HCT116 (cell line): ENCODE results near the gene SORBS1. TPM values are rescaled to one million over a fixed set of nuclear protein-coding genes. Genes with fewer than 3 reads are reported as not detected.

Source experiments
- ATAC-seq: fragments of 200-7000 bp; cut with Tn5 transposase; 2 replicates; pipeline ENCODE4 v1.9.1; 2020; ENCODE audit warnings: mild to moderate bottlenecking, moderate library complexity
- BruUV-seq: library from RNA; stranded (reverse); fragments of 400-500 nt; replicated peaks from 2 replicates; lab custom pipeline; 2021; lab: Mats Ljungman, UMichigan
- CTCF ChIA-PET: fragments of 300-600 bp; sonication (Branson Sonifier 250); formaldehyde crosslinking; loops from one replicate; lab custom pipeline; 2021; ENCODE audit warnings: antibody characterized with exemption; lab: Charles Lee
- POLR2A ChIA-PET: fragments of 300-600, 350-600 bp; sonication (Branson Sonifier 250); formaldehyde crosslinking; loops from one replicate; lab custom pipeline; 2021; ENCODE audit warnings: antibody characterized with exemption; lab: Charles Lee
- RAD21 ChIA-PET, 2 experiments: fragments of 300-600 bp; sonication (Branson Sonifier 250); formaldehyde crosslinking; loops; one replicate each; lab custom pipeline; 2023; ENCODE audit warnings: low total read pairs in 2 of 2; ENCODE audit not compliant: uncharacterized antibody in 2 of 2, unreplicated experiment in 2 of 2, low non-redundant PET in 1 of 2; lab: Charles Lee
- DNase-seq: peaks from one replicate; pipeline ENCODE4 v3.0.0-alpha.2; 2010; ENCODE audit warnings: low read depth, low spot score
- H2AFZ ChIP-seq: fragments of 200-600 bp; shearing (Covaris generic), sonication (generic); 2 replicates; pipeline ENCODE4 v1.6.1; 2017; ENCODE audit warnings: low read depth, mixed run types, mixed read lengths, antibody characterized with exemption, low read length; ENCODE audit not compliant: poor library complexity, severe bottlenecking
- H3K27ac ChIP-seq: 2 replicates; pipeline ENCODE4 v1.5.1; 2012; ENCODE audit warnings: low read depth, low read length
- H3K27me3 ChIP-seq: fragments of 200-600 bp; sonication (generic); 2 replicates; pipeline ENCODE4 v1.6.1; 2016; ENCODE audit warnings: mixed run types, low read length, mixed read lengths; ENCODE audit not compliant: insufficient read depth
- H3K36me3 ChIP-seq, 2 experiments: fragments of 200-500 bp in 1 of 2; fragments of 200-600 bp in 1 of 2; sonication (Bioruptor generic) in 1 of 2; sonication (generic) in 1 of 2; 2 replicates each; pipeline versions ENCODE4 v1.5.1 to v1.6.1; 2014 to 2016; ENCODE audit warnings: low read length in 2 of 2, inconsistent platforms in 1 of 2, mixed read lengths in 1 of 2, mixed run types in 1 of 2; ENCODE audit not compliant: insufficient read depth in 2 of 2, control insufficient read depth in 1 of 2
- H3K4me1 ChIP-seq, 2 experiments: fragments of 200-600 bp in 1 of 2; sonication (generic) in 1 of 2; 2 replicates each; pipeline versions ENCODE4 v1.5.1 to v1.6.1; 2012 to 2017; ENCODE audit warnings: low read length in 2 of 2, inconsistent platforms in 1 of 2, mild to moderate bottlenecking in 1 of 2, mixed read lengths in 1 of 2, mixed run types in 1 of 2, moderate library complexity in 1 of 2; ENCODE audit not compliant: insufficient read depth in 2 of 2, control insufficient read depth in 1 of 2
- H3K4me2 ChIP-seq: fragments of 200-600 bp; sonication (generic); 2 replicates; pipeline ENCODE4 v1.6.1; 2017; ENCODE audit warnings: mixed run types, low read length, mixed read lengths
- H3K4me3 ChIP-seq, 2 experiments: fragments of 200-600 bp in 1 of 2; sonication (generic) in 1 of 2; replicated peaks in 1 of 2; 2 replicates each; pipeline ENCODE4 v1.5.1; 2011 to 2016; ENCODE audit warnings: low read length in 2 of 2, control low read depth in 1 of 2, low read depth in 1 of 2, mild to moderate bottlenecking in 1 of 2, mixed read lengths in 1 of 2, mixed run types in 1 of 2
- H3K79me2 ChIP-seq: fragments of 200-600 bp; sonication (generic); 2 replicates; pipeline ENCODE4 v1.6.1; 2017; ENCODE audit warnings: mild to moderate bottlenecking, mixed run types, low read length, moderate library complexity, mixed read lengths; ENCODE audit not compliant: insufficient read depth
- H3K9ac ChIP-seq: fragments of 200-600 bp; sonication (generic); 2 replicates; pipeline ENCODE4 v1.6.1; 2016; ENCODE audit warnings: low read length, mixed read lengths
- H3K9me2 ChIP-seq: fragments of 200-600 bp; sonication (generic), shearing (Covaris generic); 2 replicates; pipeline ENCODE4 v1.6.1; 2017; ENCODE audit warnings: mixed run types, mild to moderate bottlenecking, moderate library complexity; ENCODE audit not compliant: insufficient read depth
- H3K9me3 ChIP-seq, 2 experiments: fragments of 200-500 bp in 1 of 2; fragments of 200-600 bp in 1 of 2; sonication (Bioruptor generic) in 1 of 2; sonication (generic) in 1 of 2; 2 replicates each; pipeline ENCODE4 v1.6.1; 2014 to 2017; ENCODE audit warnings: low read length in 2 of 2, mixed read lengths in 2 of 2, inconsistent platforms in 1 of 2, low read depth in 1 of 2, mild to moderate bottlenecking in 1 of 2, mixed run types in 1 of 2, moderate library complexity in 1 of 2; ENCODE audit not compliant: control insufficient read depth in 1 of 2, insufficient read depth in 1 of 2
- H4K20me1 ChIP-seq: fragments of 200-600 bp; sonication (generic), shearing (Covaris generic); 2 replicates; pipeline ENCODE4 v1.6.1; 2017; ENCODE audit warnings: mixed run types, mild to moderate bottlenecking, moderate library complexity; ENCODE audit not compliant: insufficient read depth
- ATF3 ChIP-seq: IDR thresholded peaks from 2 replicates; pipeline ENCODE4 v1.6.1; 2012
- CEBPB ChIP-seq: IDR thresholded peaks from 2 replicates; pipeline ENCODE4 v1.6.1; 2012; ENCODE audit warnings: low read depth
- EGR1 ChIP-seq: IDR thresholded peaks from 2 replicates; pipeline ENCODE4 v1.6.1; 2012; ENCODE audit warnings: low read depth
- ELF1 ChIP-seq: IDR thresholded peaks from 2 replicates; pipeline ENCODE4 v1.6.1; 2012; ENCODE audit warnings: low read depth, borderline replicate concordance
- EZH2 ChIP-seq: fragments of 200-600 bp; sonication (generic); IDR thresholded peaks from 2 replicates; pipeline ENCODE4 v1.6.1; 2017; ENCODE audit warnings: antibody characterized with exemption, mixed run types
- EZH2phosphoT487 ChIP-seq: fragments of 200-600 bp; IDR thresholded peaks from 2 replicates; pipeline ENCODE4 v1.6.1; 2018; ENCODE audit warnings: antibody characterized with exemption, borderline replicate concordance
- FOSL1 ChIP-seq: IDR thresholded peaks from 2 replicates; pipeline ENCODE4 v1.6.1; 2012; ENCODE audit warnings: low read depth
- POLR2A ChIP-seq: IDR thresholded peaks from 2 replicates; pipeline ENCODE4 v1.7.0; 2011; ENCODE audit warnings: borderline replicate concordance; ENCODE audit not compliant: insufficient read depth, insufficient read length; ENCODE audit errors: extremely low read depth
- RAD21 ChIP-seq: IDR thresholded peaks from 2 replicates; pipeline ENCODE4 v1.6.1; 2012; ENCODE audit warnings: low read depth, mild to moderate bottlenecking
- SP1 ChIP-seq: IDR thresholded peaks from 2 replicates; pipeline ENCODE4 v1.6.1; 2012; ENCODE audit warnings: low read depth
- SRF ChIP-seq: IDR thresholded peaks from 2 replicates; pipeline ENCODE4 v1.6.1; 2012; ENCODE audit warnings: low read depth
- YY1 ChIP-seq: IDR thresholded peaks from 2 replicates; pipeline ENCODE4 v1.6.1; 2011; ENCODE audit warnings: low read length, low read depth, moderate library complexity, mild to moderate bottlenecking; ENCODE audit not compliant: insufficient replicate concordance; ENCODE audit errors: extremely low read depth
- ZNF274 ChIP-seq: fragments of 200-500 bp; sonication (Bioruptor generic); IDR thresholded peaks from 2 replicates; pipeline ENCODE4 v1.6.1; 2014; ENCODE audit warnings: mild to moderate bottlenecking, low read depth, low read length, inconsistent platforms
- intact Hi-C: fragments of 100-400 bp; cut with micrococcal nuclease; formaldehyde crosslinking; loops from 2 replicates; pipeline ENCODE4 v1.10.0; 2022
- total RNA-seq: library from RNA; stranded (reverse); gene quantifications from one replicate; pipeline ENCODE4 v1.2.1, GENCODE V29; 2021; ENCODE audit not compliant: unreplicated experiment
- TF ChIP-seq, protein P1 (sequence below): IDR thresholded peaks from 2 replicates; pipeline ENCODE4 v1.6.1; 2012; ENCODE audit warnings: low read depth

Gene SORBS1
- total RNA-seq, 1 experiment from 2014 or later: 3.4 TPM

GRCh38 chr10:95422233-95422632, 138.9 kb downstream of the SORBS1 start:
- Histone ChIP-seq H3K4me2 (no peak overlapping the region), H3K4me1 (no peaks in the 10 kb centered on the region), H3K27ac (no peak overlapping the region), H3K36me3 (no peaks in the 10 kb centered on the region), H3K79me2 (no peaks in the 10 kb centered on the region), H3K9me3 (no peaks in the 10 kb centered on the region), H3K9me2 (no peaks in the 10 kb centered on the region), H2AFZ (no peak overlapping the region), H3K9ac (no peak overlapping the region), H3K27me3 (no peaks in the 10 kb centered on the region; the same call in 1 of the 2 replicates), H3K4me3 (no peak overlapping the region), H4K20me1 (no peaks in the 10 kb centered on the region)
- ChIA-PET POLR2A (no interaction called here), RAD21 (no interaction called here), CTCF (no interaction called here)
- ATAC-seq (no peak), DNase-seq (no peak)
- intact Hi-C loops: no loop called here
- BruUV-seq: no TSS peak
- TF ChIP-seq RAD21: no peak
- no peak for TF ChIP-seq SRF
- TF ChIP-seq EZH2: no peak
- no peak for TF ChIP-seq ELF1
- no peak for TF ChIP-seq EZH2phosphoT487
- no peak for TF ChIP-seq EGR1
- TF ChIP-seq FOSL1: no peak
- TF ChIP-seq YY1: no peak
- no peak for TF ChIP-seq ATF3
- TF ChIP-seq, protein P1, sequence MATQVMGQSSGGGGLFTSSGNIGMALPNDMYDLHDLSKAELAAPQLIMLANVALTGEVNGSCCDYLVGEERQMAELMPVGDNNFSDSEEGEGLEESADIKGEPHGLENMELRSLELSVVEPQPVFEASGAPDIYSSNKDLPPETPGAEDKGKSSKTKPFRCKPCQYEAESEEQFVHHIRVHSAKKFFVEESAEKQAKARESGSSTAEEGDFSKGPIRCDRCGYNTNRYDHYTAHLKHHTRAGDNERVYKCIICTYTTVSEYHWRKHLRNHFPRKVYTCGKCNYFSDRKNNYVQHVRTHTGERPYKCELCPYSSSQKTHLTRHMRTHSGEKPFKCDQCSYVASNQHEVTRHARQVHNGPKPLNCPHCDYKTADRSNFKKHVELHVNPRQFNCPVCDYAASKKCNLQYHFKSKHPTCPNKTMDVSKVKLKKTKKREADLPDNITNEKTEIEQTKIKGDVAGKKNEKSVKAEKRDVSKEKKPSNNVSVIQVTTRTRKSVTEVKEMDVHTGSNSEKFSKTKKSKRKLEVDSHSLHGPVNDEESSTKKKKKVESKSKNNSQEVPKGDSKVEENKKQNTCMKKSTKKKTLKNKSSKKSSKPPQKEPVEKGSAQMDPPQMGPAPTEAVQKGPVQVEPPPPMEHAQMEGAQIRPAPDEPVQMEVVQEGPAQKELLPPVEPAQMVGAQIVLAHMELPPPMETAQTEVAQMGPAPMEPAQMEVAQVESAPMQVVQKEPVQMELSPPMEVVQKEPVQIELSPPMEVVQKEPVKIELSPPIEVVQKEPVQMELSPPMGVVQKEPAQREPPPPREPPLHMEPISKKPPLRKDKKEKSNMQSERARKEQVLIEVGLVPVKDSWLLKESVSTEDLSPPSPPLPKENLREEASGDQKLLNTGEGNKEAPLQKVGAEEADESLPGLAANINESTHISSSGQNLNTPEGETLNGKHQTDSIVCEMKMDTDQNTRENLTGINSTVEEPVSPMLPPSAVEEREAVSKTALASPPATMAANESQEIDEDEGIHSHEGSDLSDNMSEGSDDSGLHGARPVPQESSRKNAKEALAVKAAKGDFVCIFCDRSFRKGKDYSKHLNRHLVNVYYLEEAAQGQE: no peak
- no peak for TF ChIP-seq CEBPB
- no peak for TF ChIP-seq ZNF274
- TF ChIP-seq POLR2A: no peak
- TF ChIP-seq SP1: no peak
